RPMI7951 (cell line): ENCODE data around the gene PGK1. TPM values are rescaled to one million over a fixed set of nuclear protein-coding genes. Genes with fewer than 3 reads are reported as not detected.

Experiments
- total RNA-seq: library from RNA; depleted of rRNA; stranded (reverse); fragments of >200 nt; shearing (Covaris generic); gene quantifications from 2 replicates; pipeline ENCODE4 v1.2.3, GENCODE V29; 2014; rRNA removed

The PGK1 gene
- total RNA-seq, 1 experiment from 2014 or later: 1,280 TPM

Other genes starting within 250 kb of the PGK1 start
- 130 and 164 TPM in 2 replicates for gene MAGT1, start 208.8 kb upstream of the PGK1 start, total RNA-seq
- 915 and 1,058 TPM in 2 replicates for gene COX7B, start 204.8 kb upstream of the PGK1 start, total RNA-seq
- gene ATP7A, start 193.6 kb upstream of the PGK1 start, total RNA-seq: 14.1 and 15.0 TPM in 2 replicates
- not detected in 2 replicates for gene PGAM4, start 134.6 kb upstream of the PGK1 start, total RNA-seq
- 34.2 and 47.3 TPM in 2 replicates for gene TAF9B, start 35.4 kb downstream of the PGK1 start, total RNA-seq
- gene CYSLTR1, start 223.4 kb downstream of the PGK1 start, total RNA-seq: not detected in 2 replicates